Kidney (tissue), 14 donors: ENCODE measurements around the gene SPINK4. TPM values are rescaled to one million over a fixed set of nuclear protein-coding genes. Genes with fewer than 3 reads are reported as not detected.

Experiments used
- DNase-seq, 5 donors: peaks; one replicate each; pipeline ENCODE4 v3.0.0-alpha.2; 2013 to 2020
- FAIRE-seq: peaks from 2 replicates; lab custom pipeline; 2012; peaks lifted over from hg19 to GRCh38; lab: Jason Lieb, UNC
- H3K27ac ChIP-seq, 2 donors: one replicate each; pipeline ENCODE4 v1.7.0; 2013; ENCODE audit warnings: low read depth in 2 of 2, low read length in 2 of 2, inconsistent platforms in 1 of 2
- H3K27me3 ChIP-seq: one replicate; pipeline ENCODE4 v1.7.1; 2013; ENCODE audit warnings: low read length, inconsistent platforms; ENCODE audit not compliant: control insufficient read depth, insufficient read depth
- H3K36me3 ChIP-seq, 3 donors: one replicate each; pipeline versions ENCODE4 v1.7.0 to v1.7.1; 2013; ENCODE audit warnings: low read length in 3 of 3, control low read depth in 1 of 3, inconsistent platforms in 1 of 3; ENCODE audit not compliant: insufficient read depth in 3 of 3, control insufficient read depth in 2 of 3
- H3K4me1 ChIP-seq, 3 donors: one replicate each; pipeline versions ENCODE4 v1.7.0 to v1.7.1; 2013; ENCODE audit warnings: low read length in 3 of 3, inconsistent platforms in 1 of 3, low read depth in 1 of 3; ENCODE audit not compliant: control insufficient read depth in 2 of 3, insufficient read depth in 2 of 3
- H3K4me3 ChIP-seq, 3 donors: one replicate each; pipeline versions ENCODE4 v1.7.0 to v1.8.1; 2013; ENCODE audit warnings: low read length in 3 of 3, control low read depth in 1 of 3, inconsistent platforms in 1 of 3
- H3K9ac ChIP-seq, 3 donors: one replicate each; pipeline versions ENCODE4 v1.7.0 to v1.7.1; 2013; ENCODE audit warnings: low read length in 3 of 3, control low read depth in 1 of 3, inconsistent platforms in 1 of 3
- H3K9me3 ChIP-seq, 3 donors: one replicate each; pipeline versions ENCODE4 v1.7.0 to v1.7.1; 2013; ENCODE audit warnings: low read length in 3 of 3, control low read depth in 1 of 3, inconsistent platforms in 1 of 3; ENCODE audit not compliant: control insufficient read depth in 2 of 3, insufficient read depth in 1 of 3
- CTCF ChIP-seq: IDR thresholded peaks from 3 replicates; pipeline ENCODE4 v1.5.1; 2012; ENCODE audit warnings: mild to moderate bottlenecking, moderate library complexity, borderline replicate concordance; ENCODE audit not compliant: insufficient read depth; ENCODE audit errors: extremely low read depth
- intact Hi-C: fragments of 100-400 bp; cut with DNase I; formaldehyde crosslinking; loops from one replicate; pipeline ENCODE4 v1.11.1; 2022
- polyA plus RNA-seq: library from polyadenylated mRNA; stranded (reverse); fragments of 350-450 nt; fragmentation: Illumina TruSeq; extraction: RNeasy Lipid Tissue Mini Kit (QIAGEN cat#74804); gene quantifications from one replicate; pipeline ENCODE4 v1.2.3, GENCODE V29; 2014; ENCODE audit warnings: low read depth, low replicate concordance; ENCODE audit not compliant: insufficient read depth
- total RNA-seq: library from RNA; stranded (reverse); fragmentation: NEBNext Ultra II Directional; extraction: Animal tissue kit (Norgen Biotek cat#: 25700); gene quantifications from one replicate; pipeline ENCODE4 v1.2.1, GENCODE V29; 2021
- donor health status: control.
- donor health status: control.
- donor health status: control.
- donor health status: control.
- donor health status: control.
- donor health status: DM: yes; HTN: yes; CAD: no.
- donor health status: Normal renal cell carcinoma (clear cell type).

The SPINK4 gene
- total and polyA plus RNA-seq, 2 donors from 2014 or later: not detected

GRCh38 chr9:33265211-33265865 is 25.4 kb downstream of the SPINK4 start:
- peak overlapping the region; percentile 71 to 96 (median 74) for H3K9ac ChIP-seq
- H3K9me3 ChIP-seq: no peaks in the 10 kb centered on the region
- peaks cover 0 to 17% (median 8%) of the 10 kb centered on the region in 3 donors for H3K4me1 ChIP-seq
- FAIRE-seq (no peak), DNase-seq (peak in 1 of 5 donors; percentile 6)
- peak overlapping the region; percentile 86 to 95 (median 92) for H3K4me3 ChIP-seq
- peak overlapping the region; percentile 56 to 67 for H3K27ac ChIP-seq
- TF ChIP-seq CTCF: no peak
- intact Hi-C loops: no loop called here
- H3K36me3 ChIP-seq: peaks cover 7 to 32% (median 22%) of the 10 kb centered on the region in 3 donors
- H3K27me3 ChIP-seq: no peaks in the 10 kb centered on the region

- no peak for TF ChIP-seq CTCF
- no peaks in the 10 kb centered on the region for H3K9me3 ChIP-seq
- peaks cover 0 to 17% (median 8%) of the 10 kb centered on the region in 3 donors for H3K4me1 ChIP-seq
- intact Hi-C loops: no loop called here
- peaks cover 16 to 32% (median 27%) of the 10 kb centered on the region in 3 donors for H3K36me3 ChIP-seq
- FAIRE-seq (no peak), DNase-seq (no peak)
- H3K27me3 ChIP-seq: no peaks in the 10 kb centered on the region
- no peak overlapping the region for H3K27ac ChIP-seq
- H3K9ac ChIP-seq: no peak overlapping the region
- no peak overlapping the region for H3K4me3 ChIP-seq
Observed at GRCh38 chr9:33267151-33267767, 27.3 kb downstream of the SPINK4 start.

- H3K9me3 ChIP-seq: no peaks in the 10 kb centered on the region
Observed at GRCh38 chr9:33270146-33270545, 30.2 kb downstream of the SPINK4 start.

More at GRCh38 chr9:33270146-33270545, 30.2 kb downstream of the SPINK4 start:
- Histone ChIP-seq H3K27ac (no peak overlapping the region), H3K9ac (no peak overlapping the region), H3K4me3 (no peak overlapping the region), H3K4me1 (peaks cover 0 to 11% (median 8%) of the 10 kb centered on the region in 3 donors), H3K27me3 (no peaks in the 10 kb centered on the region), H3K36me3 (peaks cover 16 to 42% (median 32%) of the 10 kb centered on the region in 3 donors)
- intact Hi-C loops: no loop called here
- DNase-seq: no peak
- FAIRE-seq: no peak
- no peak for TF ChIP-seq CTCF
